ENCODE data around the gene VAMP8.

DNA sequence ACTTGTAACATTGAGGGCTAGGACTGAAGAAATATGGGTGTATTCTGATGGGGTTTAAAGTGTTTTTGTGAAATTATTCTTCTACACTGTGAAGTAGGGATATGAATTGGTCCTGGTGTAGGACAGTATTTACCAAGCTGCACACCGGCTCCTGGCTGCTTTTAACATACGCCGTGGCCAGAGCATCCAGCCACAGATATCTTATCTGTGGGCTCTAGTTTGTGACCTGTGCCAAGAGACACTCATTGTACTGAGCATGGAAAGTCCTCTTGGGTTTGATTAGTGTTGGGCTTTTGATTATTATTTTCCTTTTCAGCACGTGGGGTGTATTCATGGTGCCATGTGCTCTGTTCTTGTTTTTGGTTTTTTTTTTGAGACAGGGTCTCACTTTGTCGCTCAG lies 46.6 kb downstream of the VAMP8 start:
- TF ChIP-seq, protein P1, sequence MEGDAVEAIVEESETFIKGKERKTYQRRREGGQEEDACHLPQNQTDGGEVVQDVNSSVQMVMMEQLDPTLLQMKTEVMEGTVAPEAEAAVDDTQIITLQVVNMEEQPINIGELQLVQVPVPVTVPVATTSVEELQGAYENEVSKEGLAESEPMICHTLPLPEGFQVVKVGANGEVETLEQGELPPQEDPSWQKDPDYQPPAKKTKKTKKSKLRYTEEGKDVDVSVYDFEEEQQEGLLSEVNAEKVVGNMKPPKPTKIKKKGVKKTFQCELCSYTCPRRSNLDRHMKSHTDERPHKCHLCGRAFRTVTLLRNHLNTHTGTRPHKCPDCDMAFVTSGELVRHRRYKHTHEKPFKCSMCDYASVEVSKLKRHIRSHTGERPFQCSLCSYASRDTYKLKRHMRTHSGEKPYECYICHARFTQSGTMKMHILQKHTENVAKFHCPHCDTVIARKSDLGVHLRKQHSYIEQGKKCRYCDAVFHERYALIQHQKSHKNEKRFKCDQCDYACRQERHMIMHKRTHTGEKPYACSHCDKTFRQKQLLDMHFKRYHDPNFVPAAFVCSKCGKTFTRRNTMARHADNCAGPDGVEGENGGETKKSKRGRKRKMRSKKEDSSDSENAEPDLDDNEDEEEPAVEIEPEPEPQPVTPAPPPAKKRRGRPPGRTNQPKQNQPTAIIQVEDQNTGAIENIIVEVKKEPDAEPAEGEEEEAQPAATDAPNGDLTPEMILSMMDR (conservative IDR thresholded peaks at IDR 0.05 in 1 of 2, IDR thresholded peaks at IDR 0.05 in 1 of 2; ENCODE audit: low read depth in 1 of 2, low read length in 2 of 2) = no peak
- no peak for TF ChIP-seq EZH2 (IDR thresholded peaks at IDR 0.05; ENCODE audit: low read length, missing control alignments)
